Adrenal gland (tissue), 12 donors: ENCODE data around the gene ZP4. TPM values are rescaled to one million over a fixed set of nuclear protein-coding genes. Genes with fewer than 3 reads are reported as not detected.

Experiments
- DNase-seq, 7 donors: peaks; one replicate each; pipeline ENCODE4 v3.0.0-alpha.2; 2019 to 2020
- H3K27ac ChIP-seq, 5 donors: fragments of 200-600 bp; sonication (generic) in 4 of 5; 1 replicate in 3 of 5; 2 replicates in 2 of 5; pipeline versions ENCODE4 v1.5.1 to v1.8.0; 2016 to 2020; ENCODE audit warnings: mild to moderate bottlenecking in 1 of 5
- H3K27me3 ChIP-seq: fragments of 200-600 bp; 2 replicates; pipeline ENCODE4 v1.8.0; 2021
- H3K36me3 ChIP-seq, 2 donors: fragments of 200-600 bp; replicated peaks in 1 of 2; 1 replicate in 1 of 2; 2 replicates in 1 of 2; pipeline versions ENCODE4 v1.5.1 to v1.8.0; 2018 to 2022
- H3K4me1 ChIP-seq, 2 donors: fragments of 200-600 bp; replicated peaks in 1 of 2; 1 replicate in 1 of 2; 2 replicates in 1 of 2; pipeline versions ENCODE4 v1.5.1 to v1.8.0; 2018 to 2021
- H3K4me3 ChIP-seq, 4 donors: fragments of 200-600 bp; sonication (generic) in 3 of 4; one replicate each; pipeline ENCODE4 v1.5.1; 2016 to 2018
- H3K9me3 ChIP-seq, 3 donors: fragments of 200-600 bp; sonication (generic) in 1 of 3; replicated peaks in 1 of 3; 1 replicate in 2 of 3; 2 replicates in 1 of 3; pipeline versions ENCODE4 v1.5.1 to v1.8.0; 2016 to 2021
- POLR2A ChIP-seq, 2 donors: fragments of 450-650 bp; IDR thresholded peaks; one replicate each; pipeline ENCODE4 v1.6.1; 2017; ENCODE audit warnings: antibody characterized with exemption in 2 of 2, mild to moderate bottlenecking in 2 of 2, moderate library complexity in 1 of 2
- WGBS, 4 donors: extraction: QIAGEN DNeasy Blood & Tissue Kit in 2 of 4; methylation state at CpG; one replicate each; pipeline versions ENCODE4 v1.1.5 to v1.1.7; 2013 to 2017; 5-methylcytosine and 5-hydroxymethylcytosine counted together
- intact Hi-C, 2 donors: fragments of 100-400 bp; cut with DNase I; formaldehyde crosslinking; loops; one replicate each; pipeline versions ENCODE4 v1.14.1 to v1.15.0; 2022 to 2023
- polyA plus RNA-seq, 3 donors: library from polyadenylated mRNA; stranded (reverse); fragments of 200-250 nt in 2 of 3; fragments of 350-450 nt in 1 of 3; fragmentation: Illumina TruSeq in 1 of 3; extraction: RNeasy Lipid Tissue Mini Kit (QIAGEN cat#74804) in 1 of 3; gene quantifications; one replicate each; pipeline ENCODE4 v1.2.3, GENCODE V29; 2013 to 2014
- total RNA-seq, 9 donors: library from RNA; depleted of rRNA in 4 of 9; stranded (reverse); fragments of >200 nt in 4 of 9; fragments of 120-200 nt in 1 of 9; fragmentation: NEBNext Ultra II Directional in 1 of 9; extraction: Animal tissue kit (Norgen Biotek cat#: 25700) in 1 of 9; gene quantifications; one replicate each; pipeline versions ENCODE4 v1.1.0 to v1.2.4, GENCODE V29; 2013 to 2023
- TF ChIP-seq, protein P1 (sequence below), 6 experiments: fragments of 450-650 bp in 4 of 6; fragments of 200-600 bp in 2 of 6; sonication (generic) in 1 of 6; IDR thresholded peaks; 1 replicate in 5 of 6; 2 replicates in 1 of 6; pipeline versions ENCODE4 v1.5.1 to v1.8.0; 2016 to 2021; ENCODE audit warnings: antibody characterized with exemption in 6 of 6, mild to moderate bottlenecking in 2 of 6, moderate library complexity in 1 of 6
- donor health status: healthy with polysubstance abuse.
- donor health status: Bipolar disorder and iron deficiency.
- donor health status: DM: yes; HTN: yes; CAD: no.
- donor health status: DM: no; HTN: no; CAD: no.
- donor health status: DM: no; HTN: no; CAD: no.
- donor health status: DM: yes; HTN: yes; CAD: no.

The ZP4 gene
- total and polyA plus RNA-seq, 12 donors = not detected

DNA sequence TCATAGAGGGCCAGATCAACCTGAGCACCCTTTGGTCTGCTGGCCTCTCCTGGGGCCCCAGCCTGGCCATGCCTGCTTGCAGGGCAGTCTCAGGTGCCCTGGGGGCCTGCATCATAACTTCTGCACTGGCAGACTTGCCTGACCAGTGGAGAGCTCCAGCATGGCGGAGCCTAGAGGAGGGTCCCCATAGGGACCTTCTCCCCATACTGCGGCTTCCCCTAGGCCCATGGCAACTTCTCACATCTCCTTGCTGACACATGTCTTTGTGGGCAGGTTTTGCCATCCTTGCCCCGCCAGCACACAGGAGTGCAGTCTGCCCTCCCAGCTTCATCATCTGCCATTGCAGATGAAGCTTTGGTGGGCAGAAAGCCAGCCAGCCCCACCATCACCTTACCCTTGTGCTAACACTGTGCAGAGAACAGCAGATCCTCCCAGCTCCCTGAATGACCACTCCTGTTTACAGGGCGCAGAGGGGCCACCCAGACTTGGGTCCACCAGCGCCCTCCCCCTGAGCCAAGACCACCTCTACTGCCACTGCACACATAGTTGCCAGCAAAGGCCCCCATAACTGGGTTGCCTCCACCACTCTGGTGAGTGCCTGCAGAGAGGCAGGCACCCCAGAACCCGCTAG, 51.7 kb downstream of the ZP4 start:
- no peak for DNase-seq
- H3K27ac ChIP-seq = no peak overlapping the region
- no peaks in the 10 kb centered on the region for H3K36me3 ChIP-seq
- TF ChIP-seq, protein P1, sequence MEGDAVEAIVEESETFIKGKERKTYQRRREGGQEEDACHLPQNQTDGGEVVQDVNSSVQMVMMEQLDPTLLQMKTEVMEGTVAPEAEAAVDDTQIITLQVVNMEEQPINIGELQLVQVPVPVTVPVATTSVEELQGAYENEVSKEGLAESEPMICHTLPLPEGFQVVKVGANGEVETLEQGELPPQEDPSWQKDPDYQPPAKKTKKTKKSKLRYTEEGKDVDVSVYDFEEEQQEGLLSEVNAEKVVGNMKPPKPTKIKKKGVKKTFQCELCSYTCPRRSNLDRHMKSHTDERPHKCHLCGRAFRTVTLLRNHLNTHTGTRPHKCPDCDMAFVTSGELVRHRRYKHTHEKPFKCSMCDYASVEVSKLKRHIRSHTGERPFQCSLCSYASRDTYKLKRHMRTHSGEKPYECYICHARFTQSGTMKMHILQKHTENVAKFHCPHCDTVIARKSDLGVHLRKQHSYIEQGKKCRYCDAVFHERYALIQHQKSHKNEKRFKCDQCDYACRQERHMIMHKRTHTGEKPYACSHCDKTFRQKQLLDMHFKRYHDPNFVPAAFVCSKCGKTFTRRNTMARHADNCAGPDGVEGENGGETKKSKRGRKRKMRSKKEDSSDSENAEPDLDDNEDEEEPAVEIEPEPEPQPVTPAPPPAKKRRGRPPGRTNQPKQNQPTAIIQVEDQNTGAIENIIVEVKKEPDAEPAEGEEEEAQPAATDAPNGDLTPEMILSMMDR (IDR thresholded peaks at IDR 0.05) = no peak
- no peak for TF ChIP-seq POLR2A (IDR thresholded peaks at IDR 0.05)
- no peak overlapping the region for H3K4me3 ChIP-seq
- no peaks in the 10 kb centered on the region for H3K9me3 ChIP-seq
- intact Hi-C loops = no loop called here
- no peaks in the 10 kb centered on the region for H3K27me3 ChIP-seq
- no peaks in the 10 kb centered on the region for H3K4me1 ChIP-seq
- WGBS, 4 donors = 86 to 94% (median 88%) methylated on average over 2 to 6 of the region's 6 CpGs

GRCh38 chr1:237838320-237838719, 52.4 kb downstream of the ZP4 start:
- H3K36me3 ChIP-seq = no peaks in the 10 kb centered on the region
- TF ChIP-seq, protein P1 (IDR thresholded peaks at IDR 0.05) = no peak
- TF ChIP-seq POLR2A (IDR thresholded peaks at IDR 0.05) = no peak
- H3K4me1 ChIP-seq = no peaks in the 10 kb centered on the region
- H3K27me3 ChIP-seq = no peaks in the 10 kb centered on the region
- intact Hi-C loops = no loop called here
- no peak overlapping the region for H3K4me3 ChIP-seq
- DNase-seq = no peak
- H3K9me3 ChIP-seq = no peaks in the 10 kb centered on the region
- 35 to 90% (median 61%) methylated on average over 3 of the region's 3 CpGs for WGBS, 4 donors
- no peak overlapping the region for H3K27ac ChIP-seq

GRCh38 chr1:237834461-237834860, 56.3 kb downstream of the ZP4 start:
- Histone ChIP-seq H3K4me1 (no peaks in the 10 kb centered on the region), H3K27me3 (no peaks in the 10 kb centered on the region), H3K36me3 (no peaks in the 10 kb centered on the region), H3K9me3 (no peaks in the 10 kb centered on the region), H3K27ac (no peak overlapping the region), H3K4me3 (no peak overlapping the region)
- intact Hi-C loops = no loop called here
- DNase-seq = no peak
- TF ChIP-seq, protein P1 (IDR thresholded peaks at IDR 0.05) = no peak
- TF ChIP-seq POLR2A (IDR thresholded peaks at IDR 0.05) = no peak
- WGBS, 4 donors = 68 to 82% (median 76%) methylated on average over 3 of the region's 3 CpGs

- no peaks in the 10 kb centered on the region for H3K36me3 ChIP-seq
These were observed 56.7 kb downstream of the ZP4 start for GRCh38 chr1:237834048-237834447.

More at GRCh38 chr1:237834048-237834447, 56.7 kb downstream of the ZP4 start:
- H3K27ac ChIP-seq = no peak overlapping the region
- intact Hi-C loops = no loop called here
- DNase-seq = no peak
- no peaks in the 10 kb centered on the region for H3K4me1 ChIP-seq
- no peak overlapping the region for H3K4me3 ChIP-seq
- H3K27me3 ChIP-seq = no peaks in the 10 kb centered on the region
- no peak for TF ChIP-seq POLR2A (IDR thresholded peaks at IDR 0.05)
- TF ChIP-seq, protein P1 (IDR thresholded peaks at IDR 0.05) = no peak
- WGBS, 4 donors = 73 to 82% (median 77%) methylated on average over 3 of the region's 3 CpGs
- no peaks in the 10 kb centered on the region for H3K9me3 ChIP-seq
